ENCODE data around the gene VWA2.

The VWA2 gene

GRCh38 chr10:114234132-114234531, 4.9 kb upstream of the VWA2 start (continued):
- no peak for TF ChIP-seq HOXA7 (CRISPR knock-in tag; IDR thresholded peaks at IDR 0.05; ENCODE audit: borderline replicate concordance)

GRCh38 chr10:114239994-114240345, 916 bp downstream of the VWA2 start:
- ChIA-PET POLR2A (no interaction called here), CTCF (interaction anchor here (0.7 kb wide), 1 partner anchor 186 kb away, joined by 3 read pairs; no protein-coding TSS in a partner anchor)
- Histone ChIP-seq H3K4me3 (ENCODE audit: low read depth, low read length) (no peak overlapping the region), H3K27ac (ENCODE audit: extremely low read depth, low read depth, low read length) (no peak overlapping the region; the same call in 1 of the 2 replicates), H3K4me1 (ENCODE audit: control insufficient read depth, insufficient read depth, low read length) (peaks cover 2% of the 10 kb centered on the region; the same call in 1 of the 2 replicates), H3K9me3 (ENCODE audit: control insufficient read depth, insufficient read depth, low read depth, low read length) (no peaks in the 10 kb centered on the region), H3K36me3 (ENCODE audit: control insufficient read depth in 2 of 2, insufficient read depth in 1 of 2, low read length in 2 of 2) (no peaks in the 10 kb centered on the region)
- TF ChIP-seq GLI4 (tag by site-specific recombination; IDR thresholded peaks at IDR 0.05): no peak
- no peak for TF ChIP-seq ZNF223 (tag by site-specific recombination; IDR thresholded peaks at IDR 0.05)
- TF ChIP-seq SP3 (tag by site-specific recombination; IDR thresholded peaks at IDR 0.05): no peak
- TF ChIP-seq ZNF48 (tag by site-specific recombination; IDR thresholded peaks at IDR 0.05): no peak
- TF ChIP-seq RBAK (tag by site-specific recombination; IDR thresholded peaks at IDR 0.05): no peak
- no peak for TF ChIP-seq PRDM1 (tag by site-specific recombination; IDR thresholded peaks at IDR 0.05)
- no peak for TF ChIP-seq CTCF (tag by site-specific recombination; IDR thresholded peaks at IDR 0.05)
- TF ChIP-seq ZNF433 (tag by site-specific recombination; IDR thresholded peaks at IDR 0.05; ENCODE audit: low read depth): no peak
- TF ChIP-seq ZNF362 (tag by site-specific recombination; IDR thresholded peaks at IDR 0.05): no peak
- no peak for TF ChIP-seq ZNF692 (tag by site-specific recombination; IDR thresholded peaks at IDR 0.05)

- H3K4me3 ChIP-seq (ENCODE audit: low read depth, low read length): no peak overlapping the region
- ChIA-PET CTCF (interaction anchor here (0.7 kb wide), 1 partner anchor 16 kb away, joined by 4 read pairs; no protein-coding TSS in a partner anchor), POLR2A (no interaction called here)
- no peak overlapping the region for H3K27ac ChIP-seq (ENCODE audit: extremely low read depth, low read depth, low read length)
- peaks cover 2% of the 10 kb centered on the region; the same call in 1 of the 2 replicates for H3K4me1 ChIP-seq (ENCODE audit: control insufficient read depth, insufficient read depth, low read length)
- no peaks in the 10 kb centered on the region for H3K36me3 ChIP-seq (ENCODE audit: control insufficient read depth in 2 of 2, insufficient read depth in 1 of 2, low read length in 2 of 2)
- H3K9me3 ChIP-seq (ENCODE audit: control insufficient read depth, insufficient read depth, low read depth, low read length): no peaks in the 10 kb centered on the region
- TF ChIP-seq ZNF623 (tag by site-specific recombination; IDR thresholded peaks at IDR 0.05): no peak
- TF ChIP-seq ZNF837 (tag by site-specific recombination; IDR thresholded peaks at IDR 0.05): no peak
- no peak for TF ChIP-seq ZFP3 (tag by site-specific recombination; IDR thresholded peaks at IDR 0.05; ENCODE audit: low read depth)
- no peak for TF ChIP-seq OSR2 (tag by site-specific recombination; IDR thresholded peaks at IDR 0.05)
- TF ChIP-seq ZNF23 (tag by site-specific recombination; IDR thresholded peaks at IDR 0.05; ENCODE audit: borderline replicate concordance): no peak
- TF ChIP-seq YY2 (tag by site-specific recombination; IDR thresholded peaks at IDR 0.05): no peak
- TF ChIP-seq ZBTB10 (tag by site-specific recombination; IDR thresholded peaks at IDR 0.05): no peak
- TF ChIP-seq ZBTB48 (tag by site-specific recombination; IDR thresholded peaks at IDR 0.05): no peak
- TF ChIP-seq ZNF221 (tag by site-specific recombination; IDR thresholded peaks at IDR 0.05; ENCODE audit: borderline replicate concordance): no peak
- TF ChIP-seq ZNF629 (tag by site-specific recombination; IDR thresholded peaks at IDR 0.05): no peak
- TF ChIP-seq KLF10 (tag by site-specific recombination; IDR thresholded peaks at IDR 0.05): no peak
- no peak for TF ChIP-seq ZNF416 (tag by site-specific recombination; IDR thresholded peaks at IDR 0.05)
- no peak for TF ChIP-seq SCRT2 (tag by site-specific recombination; IDR thresholded peaks at IDR 0.05)
- no peak for TF ChIP-seq PRDM6 (tag by site-specific recombination; IDR thresholded peaks at IDR 0.05)
- no peak for TF ChIP-seq ZNF510 (tag by site-specific recombination; IDR thresholded peaks at IDR 0.05; ENCODE audit: insufficient replicate concordance)
- TF ChIP-seq GLIS2 (tag by site-specific recombination; IDR thresholded peaks at IDR 0.05): no peak
- no peak for TF ChIP-seq ZNF311 (tag by site-specific recombination; IDR thresholded peaks at IDR 0.05; ENCODE audit: borderline replicate concordance)
Observed at GRCh38 chr10:114242235-114242634, 3.2 kb downstream of the VWA2 start.
